GM12878 (cell line): ENCODE results near the gene PTGER4. TPM values are rescaled to one million over a fixed set of nuclear protein-coding genes. Genes with fewer than 3 reads are reported as not detected.

ENCODE experiments used
- ATAC-seq: fragments of 200-7000 bp; cut with Tn5 transposase; 3 replicates; pipeline ENCODE4 v1.9.1; 2020; ENCODE audit warnings: mild to moderate bottlenecking, moderate library complexity
- BruUV-seq: library from RNA; stranded (reverse); fragments of 400-500 nt; replicated peaks from 2 replicates; lab custom pipeline; 2021; lab: Mats Ljungman, UMichigan
- CTCF ChIA-PET: fragments of 300-600 bp; sonication (Branson Sonifier 250); formaldehyde crosslinking; extraction: SDS; loops from one replicate; lab custom pipeline; 2021; ENCODE audit warnings: inconsistent platforms; lab: Yijun Ruan, JAX
- POLR2A ChIA-PET: fragments of 350-600 bp; formaldehyde crosslinking; extraction: SDS; loops from one replicate; lab custom pipeline; 2021; ENCODE audit warnings: inconsistent platforms; lab: Charles Lee
- RAD21 ChIA-PET: fragments of 300-600 bp; sonication (Branson Sonifier 250); formaldehyde crosslinking; loops from one replicate; lab custom pipeline; 2023; ENCODE audit warnings: antibody characterized with exemption; ENCODE audit not compliant: unreplicated experiment; lab: Charles Lee
- SMC1A ChIA-PET: fragments of 300-600 bp; sonication (Branson Sonifier 250); formaldehyde crosslinking; loops from one replicate; lab custom pipeline; 2023; ENCODE audit not compliant: unreplicated experiment, uncharacterized antibody; lab: Charles Lee
- DNase-seq: peaks from one replicate; pipeline ENCODE4 v3.0.0-alpha.2; 2011; ENCODE audit warnings: low read depth, low spot score
- FAIRE-seq: peaks from 3 replicates; lab custom pipeline; 2011; peaks lifted over from hg19 to GRCh38; lab: Jason Lieb, UNC
- H2AFZ ChIP-seq: 2 replicates; pipeline ENCODE4 v1.6.0; 2011; ENCODE audit warnings: low read depth, low read length, control low read depth; ENCODE audit not compliant: control insufficient read depth
- H3K27ac ChIP-seq: 2 replicates; pipeline ENCODE4 v1.5.1; 2011; ENCODE audit warnings: control low read depth; ENCODE audit not compliant: control insufficient read depth, insufficient read depth
- H3K27me3 ChIP-seq, 2 experiments: replicated peaks in 1 of 2; 2 replicates each; pipeline versions ENCODE4 v1.6.0 to v1.6.1; 2011; ENCODE audit warnings: low read length in 1 of 2; ENCODE audit not compliant: control insufficient read depth in 2 of 2, insufficient read depth in 2 of 2
- H3K36me3 ChIP-seq, 2 experiments: 2 replicates each; pipeline ENCODE4 v1.5.1; 2011; ENCODE audit warnings: low read length in 1 of 2; ENCODE audit not compliant: control insufficient read depth in 2 of 2, insufficient read depth in 2 of 2
- H3K4me1 ChIP-seq: 2 replicates; pipeline ENCODE4 v1.6.1; 2011; ENCODE audit warnings: mild to moderate bottlenecking, low read length, moderate library complexity, mixed read lengths; ENCODE audit not compliant: control insufficient read depth, insufficient read depth
- H3K4me2 ChIP-seq: 2 replicates; pipeline ENCODE4 v1.6.0; 2011; ENCODE audit warnings: control low read depth; ENCODE audit not compliant: control insufficient read depth, insufficient read depth
- H3K4me3 ChIP-seq: fragments of 200-600 bp; sonication (generic); 2 replicates; pipeline ENCODE4 v1.5.1; 2016
- H3K79me2 ChIP-seq: 2 replicates; pipeline ENCODE4 v1.6.0; 2011; ENCODE audit warnings: low read length; ENCODE audit not compliant: control insufficient read depth, insufficient read depth
- H3K9ac ChIP-seq: 2 replicates; pipeline ENCODE4 v1.8.0; 2011; ENCODE audit warnings: low read length, control low read depth, mixed read lengths; ENCODE audit not compliant: control insufficient read depth, insufficient read depth
- H3K9me3 ChIP-seq: replicated peaks from 3 replicates; pipeline ENCODE4 v1.5.1; 2011; ENCODE audit warnings: mild to moderate bottlenecking, low read length; ENCODE audit not compliant: control insufficient read depth, insufficient read depth
- H4K20me1 ChIP-seq: 2 replicates; pipeline ENCODE4 v1.6.0; 2011; ENCODE audit not compliant: control insufficient read depth, insufficient read depth
- ASH2L ChIP-seq: fragments of 300-600, 200-600 bp; sonication (generic); IDR thresholded peaks from 2 replicates; pipeline ENCODE4 v1.6.1; 2017; ENCODE audit warnings: low read depth, mild to moderate bottlenecking, borderline replicate concordance
- CEBPB ChIP-seq, 2 experiments: fragments of 150-350 bp in 1 of 2; IDR thresholded peaks; 2 replicates each; pipeline ENCODE4 v1.6.1; 2012 to 2014; ENCODE audit warnings: low read depth in 2 of 2, low read length in 2 of 2, borderline replicate concordance in 1 of 2, inconsistent platforms in 1 of 2
- CREM ChIP-seq: IDR thresholded peaks from 2 replicates; pipeline ENCODE4 v1.6.1; 2014; ENCODE audit warnings: antibody characterized with exemption, low read depth
- EED ChIP-seq: sonication (generic); IDR thresholded peaks from 2 replicates; pipeline ENCODE4 v1.6.1; 2016; ENCODE audit warnings: antibody characterized with exemption, low read depth
- IRF4 ChIP-seq: IDR thresholded peaks from 2 replicates; pipeline ENCODE4 v1.6.1; 2011; ENCODE audit warnings: low read depth, low read length
- MAX ChIP-seq: IDR thresholded peaks from 2 replicates; pipeline ENCODE4 v1.6.1; 2012; ENCODE audit warnings: low read depth, low read length, improper control_type of control experiment
- MEF2B ChIP-seq: fragments of 450-650 bp; IDR thresholded peaks from 2 replicates; pipeline ENCODE4 v1.6.1; 2018; ENCODE audit warnings: mild to moderate bottlenecking, moderate library complexity; ENCODE audit not compliant: partially characterized antibody, poor library complexity, severe bottlenecking
- PKNOX1 ChIP-seq: fragments of 450-650 bp; IDR thresholded peaks from 2 replicates; pipeline ENCODE4 v1.6.1; 2016; ENCODE audit warnings: mild to moderate bottlenecking
- RB1 ChIP-seq: fragments of 450-650 bp; formaldehyde crosslinking; IDR thresholded peaks from 2 replicates; pipeline ENCODE4 v1.6.1; 2017; ENCODE audit warnings: mild to moderate bottlenecking, borderline replicate concordance
- RFX5 ChIP-seq: IDR thresholded peaks from 2 replicates; pipeline ENCODE4 v1.6.1; 2011; ENCODE audit warnings: low read depth, low read length, improper control_type of control experiment
- RUNX3 ChIP-seq: IDR thresholded peaks from 2 replicates; pipeline ENCODE4 v1.6.1; 2012; ENCODE audit warnings: low read length, inconsistent platforms
- SIX5 ChIP-seq: IDR thresholded peaks from 2 replicates; pipeline ENCODE4 v1.6.1; 2011; ENCODE audit warnings: mild to moderate bottlenecking, low read depth, low read length, moderate library complexity; ENCODE audit not compliant: severe bottlenecking
- SMAD1 ChIP-seq: fragments of 450-650 bp; IDR thresholded peaks from 2 replicates; pipeline ENCODE4 v1.6.1; 2018; ENCODE audit warnings: mild to moderate bottlenecking, low read depth; ENCODE audit not compliant: partially characterized antibody
- SUZ12 ChIP-seq: fragments of 200-600 bp; sonication (generic); IDR thresholded peaks from one replicate; pipeline ENCODE4 v1.6.1; 2018; ENCODE audit warnings: antibody characterized with exemption, mild to moderate bottlenecking; ENCODE audit not compliant: unreplicated experiment
- TCF7 ChIP-seq: IDR thresholded peaks from 2 replicates; pipeline ENCODE4 v1.6.1; 2014; ENCODE audit warnings: antibody characterized with exemption, borderline replicate concordance
- USF2 ChIP-seq: IDR thresholded peaks from 2 replicates; pipeline ENCODE4 v1.6.1; 2011; ENCODE audit warnings: low read depth, low read length, improper control_type of control experiment, borderline replicate concordance
- YBX1 ChIP-seq: fragments of 450-650 bp; IDR thresholded peaks from 2 replicates; pipeline ENCODE4 v1.6.1; 2016; ENCODE audit warnings: antibody characterized with exemption
- ZBTB40 ChIP-seq: fragments of 450-650 bp; IDR thresholded peaks from 2 replicates; pipeline ENCODE4 v1.6.1; 2016; ENCODE audit warnings: mild to moderate bottlenecking, moderate library complexity, borderline replicate concordance
- ZNF207 ChIP-seq: fragments of 450-650 bp; IDR thresholded peaks from 2 replicates; pipeline ENCODE4 v1.6.1; 2014; ENCODE audit warnings: antibody characterized with exemption, mild to moderate bottlenecking, borderline replicate concordance
- in situ Hi-C: fragments of 300-500 bp; cut with MboI; formaldehyde crosslinking; loops from 9 replicates; pipeline ENCODE4 v1.14.3; 2018; ENCODE audit warnings: mixed read lengths
- intact Hi-C: fragments of 100-400 bp; cut with micrococcal nuclease; formaldehyde crosslinking; loops from one replicate; pipeline ENCODE4 v1.14.2; 2022; ENCODE audit not compliant: unreplicated experiment
- polyA plus RNA-seq, 11 experiments: library from polyadenylated mRNA; depleted of rRNA in 4 of 11; unstranded in 6 of 11; stranded (reverse) in 5 of 11; fragments of >200 nt; fragmentation: Nextera tagmentation in 4 of 11; fragmentation: Illumina TruSeq in 1 of 11; extraction: Ambion mirVana in 4 of 11; extraction: Trizol in 1 of 11; gene quantifications; 1 replicate in 1 of 11; 2 replicates in 10 of 11; pipeline versions ENCODE4 v1.2.1 to v1.2.3, GENCODE V29; 2011 to 2016; ENCODE audit warnings: inconsistent platforms in 2 of 11, missing spikeins in 2 of 11, low read depth in 1 of 11
- total RNA-seq, 4 experiments: library from RNA; depleted of rRNA in 3 of 4; stranded (reverse); fragments of >200 nt in 3 of 4; fragmentation: Illumina TruSeq in 1 of 4; extraction: Trizol in 1 of 4; gene quantifications; 2 replicates each; pipeline versions ENCODE4 v1.2.1 to v1.2.3, GENCODE V29; 2013 to 2021

Gene PTGER4
- total and polyA plus RNA-seq, 10 of the 15 experiments (the other 5 are each of a cell fraction or from before 2014, with no cell fraction given) = 0.15 to 3.7 (median 0.62) TPM

- SMC1A ChIA-PET = interaction anchor here (0.5 to 4.4 kb wide), 19 partner anchors 8 to 1084 kb away, joined by 3 to 41 read pairs (median 4); no protein-coding TSS in a partner anchor
- no peak overlapping the region for H2AFZ ChIP-seq
- H3K9me3 ChIP-seq = no peaks in the 10 kb centered on the region
- DNase-seq = no peak
- no peak overlapping the region for H3K4me3 ChIP-seq
- no peak for ATAC-seq
- no TSS peak for BruUV-seq
- H3K79me2 ChIP-seq = no peaks in the 10 kb centered on the region; the same call in 1 of the 2 replicates
- CTCF ChIA-PET = interaction anchor here (1.0 to 4.4 kb wide), 11 partner anchors 12 to 1107 kb away, joined by 3 to 40 read pairs (median 5); no protein-coding TSS in a partner anchor
- H4K20me1 ChIP-seq = peaks cover 3% of the 10 kb centered on the region; the same call in 1 of the 2 replicates
- no peak for FAIRE-seq
- no peak overlapping the region for H3K9ac ChIP-seq
- POLR2A ChIA-PET = no interaction called here
- peaks cover 3% of the 10 kb centered on the region; the same call in 1 of the 2 replicates for H3K4me1 ChIP-seq
- RAD21 ChIA-PET = interaction anchor here (0.9 to 2.2 kb wide), 12 partner anchors 8 to 1107 kb away, joined by 3 to 21 read pairs (median 4); no protein-coding TSS in a partner anchor
- intact Hi-C loops = loop anchor here (2.0 to 10.0 kb wide), 6 partner anchors 192 to 1108 kb away; no protein-coding TSS in a partner anchor
- H3K4me2 ChIP-seq = no peak overlapping the region
- in situ Hi-C loops = loop anchor here (25.0 kb wide), 1 partner anchor 1098 kb away; no protein-coding TSS in a partner anchor
- H3K27ac ChIP-seq = no peak overlapping the region
- peaks cover 3 to 15% of the 10 kb centered on the region in 2 experiments; a peak in 2 of 4 replicates for H3K27me3 ChIP-seq
- H3K36me3 ChIP-seq = no peaks in the 10 kb centered on the region
- TF ChIP-seq MEF2B (no peak), PKNOX1 (no peak), SUZ12 (no peak), ZNF207 (no peak), USF2 (no peak), ASH2L (no peak), SIX5 (no peak), MAX (no peak), RB1 (no peak), ZBTB40 (no peak), CREM (no peak), YBX1 (no peak), IRF4 (no peak), CEBPB (IDR thresholded peaks at IDR 0.05; ENCODE audit: borderline replicate concordance in 1 of 2, low read depth in 2 of 2, low read length in 2 of 2) (no peak), SMAD1 (no peak), TCF7 (no peak), RUNX3 (no peak), RFX5 (no peak), EED (no peak)
Observed at GRCh38 chr5:40685193-40685592, 5.5 kb downstream of the PTGER4 start.
